Ascending aorta (tissue), 2 donors: ENCODE data around the gene ATP10A. TPM values are rescaled to one million over a fixed set of nuclear protein-coding genes. Genes with fewer than 3 reads are reported as not detected.

ENCODE experiments used
- DNase-seq, 2 donors: peaks; one replicate each; pipeline ENCODE4 v3.0.0-alpha.2; 2019; ENCODE audit warnings: low spot score in 2 of 2
- H3K27ac ChIP-seq, 2 donors: fragments of 200-600 bp; sonication (generic); one replicate each; pipeline ENCODE4 v1.5.1; 2016 to 2017; ENCODE audit warnings: mild to moderate bottlenecking in 1 of 2
- H3K27me3 ChIP-seq: fragments of 200-600 bp; sonication (generic); one replicate; pipeline ENCODE4 v1.5.1; 2017
- H3K36me3 ChIP-seq, 2 donors: fragments of 200-600 bp; sonication (generic); one replicate each; pipeline ENCODE4 v1.5.1; 2016
- H3K4me1 ChIP-seq, 2 donors: fragments of 200-600 bp; sonication (generic); one replicate each; pipeline ENCODE4 v1.5.1; 2016 to 2017; ENCODE audit warnings: mild to moderate bottlenecking in 1 of 2
- H3K4me3 ChIP-seq, 2 donors: fragments of 200-600 bp; sonication (generic); one replicate each; pipeline ENCODE4 v1.5.1; 2016 to 2017; ENCODE audit warnings: mild to moderate bottlenecking in 1 of 2
- H3K9me3 ChIP-seq, 2 donors: fragments of 200-600 bp; sonication (generic); one replicate each; pipeline ENCODE4 v1.5.1; 2016
- CTCF ChIP-seq, 3 experiments: fragments of 200-600 bp in 2 of 3; fragments of 450-650 bp in 1 of 3; sonication (generic) in 2 of 3; IDR thresholded peaks; one replicate each; pipeline ENCODE4 v1.5.1; 2016 to 2019; ENCODE audit warnings: antibody characterized with exemption in 3 of 3, mild to moderate bottlenecking in 1 of 3, moderate library complexity in 1 of 3
- intact Hi-C: fragments of 100-400 bp; cut with DNase I; formaldehyde crosslinking; loops from one replicate; pipeline ENCODE4 v1.15.1; 2023
- total RNA-seq: library from RNA; depleted of rRNA; stranded (reverse); fragments of >200 nt; gene quantifications from one replicate; pipeline ENCODE4 v1.1.0, GENCODE V29; 2016

ATP10A gene
- total RNA-seq, 1 donor from 2014 or later: 26.7 TPM

- Histone ChIP-seq H3K4me3 (no peak overlapping the region), H3K36me3 (peaks cover 35 to 60% of the 10 kb centered on the region in 2 donors), H3K9me3 (no peaks in the 10 kb centered on the region), H3K27ac (no peak overlapping the region), H3K4me1 (peaks cover under 1 to 15% of the 10 kb centered on the region in 2 donors), H3K27me3 (no peaks in the 10 kb centered on the region)
- intact Hi-C loops: no loop called here
- TF ChIP-seq CTCF (IDR thresholded peaks at IDR 0.05): no peak
- DNase-seq: peak in 1 of 2 donors; percentile 46
These were observed 150.2 kb downstream of the ATP10A start for GRCh38 chr15:25712961-25713355.

DNA sequence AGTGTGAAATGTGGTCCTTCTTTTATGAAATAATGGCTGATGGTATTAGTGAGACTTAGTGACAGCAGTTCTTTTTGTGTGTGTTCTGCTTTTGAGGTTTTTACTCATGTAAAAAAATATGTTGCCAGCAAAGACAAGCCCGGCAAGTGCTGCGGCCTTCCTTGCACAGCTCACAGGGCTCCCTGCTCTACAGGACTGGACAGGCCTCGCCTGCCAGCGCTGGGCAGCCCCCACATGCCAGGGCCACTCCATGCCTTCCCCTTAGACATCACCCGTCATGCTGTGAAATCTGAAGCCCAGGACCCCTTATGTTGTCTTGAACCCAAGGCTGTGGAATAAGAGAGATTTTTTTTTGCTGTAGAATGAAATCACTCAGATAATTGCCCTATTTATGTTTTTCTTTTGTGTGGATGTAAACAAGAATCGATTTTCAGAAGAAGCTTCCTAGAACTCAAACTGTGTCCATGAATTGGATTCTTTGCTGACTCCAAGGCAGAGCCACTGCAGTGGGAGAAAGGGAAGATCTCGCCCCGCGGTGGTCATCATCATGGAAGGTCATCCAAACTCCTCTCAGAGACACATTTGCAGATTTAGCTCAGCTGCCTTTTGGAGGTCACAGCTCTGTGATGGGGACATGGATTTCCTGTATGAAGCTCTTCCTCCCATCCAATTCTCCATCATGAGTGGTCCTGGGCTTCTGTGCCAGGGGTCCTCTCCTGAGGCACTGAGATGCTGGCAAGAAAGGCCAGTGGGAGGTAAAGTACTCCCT lies 150.8 kb downstream of the ATP10A start:
- intact Hi-C loops: no loop called here
- H3K9me3 ChIP-seq: no peaks in the 10 kb centered on the region
- H3K4me3 ChIP-seq: no peak overlapping the region
- no peaks in the 10 kb centered on the region for H3K27me3 ChIP-seq
- peak in 1 of 2 donors; percentile 52 for DNase-seq
- H3K36me3 ChIP-seq: peaks cover 35 to 64% of the 10 kb centered on the region in 2 donors
- no peak overlapping the region for H3K27ac ChIP-seq
- peaks cover 0 to 10% of the 10 kb centered on the region in 2 donors for H3K4me1 ChIP-seq
- TF ChIP-seq CTCF (IDR thresholded peaks at IDR 0.05): no peak

DNA sequence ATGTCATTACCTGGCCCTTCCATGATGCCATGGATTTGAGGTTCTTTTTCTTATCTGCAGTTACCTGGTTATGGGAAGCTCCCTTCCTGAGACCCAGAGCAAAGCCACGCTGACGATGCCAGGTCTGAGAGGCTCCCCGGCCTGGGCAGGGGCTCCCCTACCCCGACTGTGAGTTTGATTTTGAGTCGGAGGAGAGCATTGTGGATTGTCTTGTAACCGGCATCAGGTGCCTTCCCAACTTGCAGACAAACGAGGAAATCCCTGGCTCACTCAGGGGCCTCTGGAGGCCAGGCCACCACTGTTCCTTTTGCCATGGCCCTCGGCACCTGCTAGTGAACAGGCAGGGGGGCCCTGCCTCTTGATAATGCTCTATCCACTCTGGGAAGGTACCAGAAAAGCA lies 151.4 kb downstream of the ATP10A start:
- Histone ChIP-seq H3K9me3 (no peaks in the 10 kb centered on the region), H3K4me1 (peaks cover 0 to 7% of the 10 kb centered on the region in 2 donors), H3K36me3 (peaks cover 37 to 69% of the 10 kb centered on the region in 2 donors), H3K27ac (no peak overlapping the region), H3K27me3 (no peaks in the 10 kb centered on the region), H3K4me3 (no peak overlapping the region)
- no peak for TF ChIP-seq CTCF (IDR thresholded peaks at IDR 0.05)
- DNase-seq: peak in 1 of 2 donors; percentile 54
- intact Hi-C loops: no loop called here

GRCh38 chr15:25711164-25711563 lies 152.0 kb downstream of the ATP10A start:
- peak in 1 of 2 donors; percentile 51 for DNase-seq
- intact Hi-C loops: no loop called here
- H3K36me3 ChIP-seq: peaks cover 39 to 69% of the 10 kb centered on the region in 2 donors

GRCh38 chr15:25710184-25710583 lies 152.9 kb downstream of the ATP10A start:
- H3K27me3 ChIP-seq: no peaks in the 10 kb centered on the region
- peak; percentile 26 to 68 (median 55) for TF ChIP-seq CTCF (IDR thresholded peaks at IDR 0.05)
- intact Hi-C loops: loop anchor here (1.0 kb wide), 1 partner anchor 202 kb away; no protein-coding TSS in a partner anchor
- H3K4me1 ChIP-seq: no peaks in the 10 kb centered on the region
- H3K9me3 ChIP-seq: no peaks in the 10 kb centered on the region
- no peak overlapping the region for H3K27ac ChIP-seq
- peaks cover 40 to 67% of the 10 kb centered on the region in 2 donors for H3K36me3 ChIP-seq
- H3K4me3 ChIP-seq: no peak overlapping the region
- DNase-seq: peak in 1 of 2 donors; percentile 63

More at GRCh38 chr15:25711164-25711563, 152.0 kb downstream of the ATP10A start:
- no peak overlapping the region for H3K27ac ChIP-seq
- H3K4me3 ChIP-seq: no peak overlapping the region
- H3K4me1 ChIP-seq: peaks cover 0 to 1% of the 10 kb centered on the region in 2 donors
- no peaks in the 10 kb centered on the region for H3K27me3 ChIP-seq
- no peaks in the 10 kb centered on the region for H3K9me3 ChIP-seq
- no peak for TF ChIP-seq CTCF (IDR thresholded peaks at IDR 0.05)
